ENCODE measurements around the gene GRSF1. TPM values are rescaled to one million over a fixed set of nuclear protein-coding genes. Genes with fewer than 3 reads are reported as not detected.
"Not testable (repeated sequence)": the region's sequence is repeated elsewhere in the genome, so short reads cannot be mapped to it uniquely, and the experiment has no call there.

GRSF1 gene
- total RNA-seq, 1 donor from 2014 or later: 78.5 TPM

- TF ChIP-seq CTCF (IDR thresholded peaks at IDR 0.05; ENCODE audit: insufficient read depth, low read length, severe bottlenecking): no peak
- Histone ChIP-seq H3K36me3 (ENCODE audit: control insufficient read depth, insufficient read depth, low read length) (no peaks in the 10 kb centered on the region), H3K27me3 (ENCODE audit: control insufficient read depth, insufficient read depth, low read length) (no peaks in the 10 kb centered on the region), H3K4me3 (ENCODE audit: low read depth, low read length) (no peak overlapping the region)
- no peak for DNase-seq (ENCODE audit: low read depth)
- FAIRE-seq: no peak
Observed at GRCh38 chr4:70849291-70849690, 9.6 kb upstream of the GRSF1 start.

- H3K27me3 ChIP-seq (ENCODE audit: control insufficient read depth, insufficient read depth, low read length): no peaks in the 10 kb centered on the region
- DNase-seq (ENCODE audit: low read depth) (no peak), FAIRE-seq (no peak)
- H3K4me3 ChIP-seq (ENCODE audit: low read depth, low read length): no peak overlapping the region
- TF ChIP-seq CTCF (IDR thresholded peaks at IDR 0.05; ENCODE audit: insufficient read depth, low read length, severe bottlenecking): no peak
- H3K36me3 ChIP-seq (ENCODE audit: control insufficient read depth, insufficient read depth, low read length): no peaks in the 10 kb centered on the region
Observed at GRCh38 chr4:70844180-70844579, 4.5 kb upstream of the GRSF1 start.

- no peak for TF ChIP-seq CTCF (IDR thresholded peaks at IDR 0.05; ENCODE audit: insufficient read depth, low read length, severe bottlenecking)
- FAIRE-seq: no peak
- H3K4me3 ChIP-seq (ENCODE audit: low read depth, low read length): no peak overlapping the region
- no peak for DNase-seq (ENCODE audit: low read depth)
- no peaks in the 10 kb centered on the region for H3K36me3 ChIP-seq (ENCODE audit: control insufficient read depth, insufficient read depth, low read length)
- H3K27me3 ChIP-seq (ENCODE audit: control insufficient read depth, insufficient read depth, low read length): no peaks in the 10 kb centered on the region
Observed at GRCh38 chr4:70842761-70843435, 3.2 kb upstream of the GRSF1 start.

GRCh38 chr4:70841951-70842350 lies 2.3 kb upstream of the GRSF1 start:
- TF ChIP-seq CTCF (IDR thresholded peaks at IDR 0.05; ENCODE audit: insufficient read depth, low read length, severe bottlenecking): no peak

GRCh38 chr4:70841211-70841610 lies 1.5 kb upstream of the GRSF1 start:
- TF ChIP-seq CTCF (IDR thresholded peaks at IDR 0.05; ENCODE audit: insufficient read depth, low read length, severe bottlenecking): no peak
- no peak overlapping the region for H3K4me3 ChIP-seq (ENCODE audit: low read depth, low read length)
- FAIRE-seq: no peak
- H3K27me3 ChIP-seq (ENCODE audit: control insufficient read depth, insufficient read depth, low read length): no peaks in the 10 kb centered on the region
- H3K36me3 ChIP-seq (ENCODE audit: control insufficient read depth, insufficient read depth, low read length): peaks cover 2% of the 10 kb centered on the region
- no peak for DNase-seq (ENCODE audit: low read depth)

More at GRCh38 chr4:70841951-70842350, 2.3 kb upstream of the GRSF1 start:
- Histone ChIP-seq H3K27me3 (ENCODE audit: control insufficient read depth, insufficient read depth, low read length) (no peaks in the 10 kb centered on the region), H3K4me3 (ENCODE audit: low read depth, low read length) (no peak overlapping the region), H3K36me3 (ENCODE audit: control insufficient read depth, insufficient read depth, low read length) (no peaks in the 10 kb centered on the region)
- no peak for FAIRE-seq
- no peak for DNase-seq (ENCODE audit: low read depth)

- H3K4me3 ChIP-seq (ENCODE audit: low read depth, low read length); H3K27me3 ChIP-seq (ENCODE audit: control insufficient read depth, insufficient read depth, low read length); FAIRE-seq; DNase-seq (ENCODE audit: low read depth); H3K36me3 ChIP-seq (ENCODE audit: control insufficient read depth, insufficient read depth, low read length): not testable (repeated sequence)
Observed at GRCh38 chr4:70840631-70841030, 941 bp upstream of the GRSF1 start.

GRCh38 chr4:70840137-70840536 lies 447 bp upstream of the GRSF1 start:
- peak; percentile 28 for DNase-seq (ENCODE audit: low read depth)
- H3K4me3 ChIP-seq (ENCODE audit: low read depth, low read length): not testable (repeated sequence)

More at GRCh38 chr4:70840137-70840536, 447 bp upstream of the GRSF1 start:
- H3K27me3 ChIP-seq (ENCODE audit: control insufficient read depth, insufficient read depth, low read length); FAIRE-seq; H3K36me3 ChIP-seq (ENCODE audit: control insufficient read depth, insufficient read depth, low read length): not testable (repeated sequence)

Measured in bronchial epithelial cell (primary cell).